ENCODE measurements around the gene CA14.

Gene CA14

DNA sequence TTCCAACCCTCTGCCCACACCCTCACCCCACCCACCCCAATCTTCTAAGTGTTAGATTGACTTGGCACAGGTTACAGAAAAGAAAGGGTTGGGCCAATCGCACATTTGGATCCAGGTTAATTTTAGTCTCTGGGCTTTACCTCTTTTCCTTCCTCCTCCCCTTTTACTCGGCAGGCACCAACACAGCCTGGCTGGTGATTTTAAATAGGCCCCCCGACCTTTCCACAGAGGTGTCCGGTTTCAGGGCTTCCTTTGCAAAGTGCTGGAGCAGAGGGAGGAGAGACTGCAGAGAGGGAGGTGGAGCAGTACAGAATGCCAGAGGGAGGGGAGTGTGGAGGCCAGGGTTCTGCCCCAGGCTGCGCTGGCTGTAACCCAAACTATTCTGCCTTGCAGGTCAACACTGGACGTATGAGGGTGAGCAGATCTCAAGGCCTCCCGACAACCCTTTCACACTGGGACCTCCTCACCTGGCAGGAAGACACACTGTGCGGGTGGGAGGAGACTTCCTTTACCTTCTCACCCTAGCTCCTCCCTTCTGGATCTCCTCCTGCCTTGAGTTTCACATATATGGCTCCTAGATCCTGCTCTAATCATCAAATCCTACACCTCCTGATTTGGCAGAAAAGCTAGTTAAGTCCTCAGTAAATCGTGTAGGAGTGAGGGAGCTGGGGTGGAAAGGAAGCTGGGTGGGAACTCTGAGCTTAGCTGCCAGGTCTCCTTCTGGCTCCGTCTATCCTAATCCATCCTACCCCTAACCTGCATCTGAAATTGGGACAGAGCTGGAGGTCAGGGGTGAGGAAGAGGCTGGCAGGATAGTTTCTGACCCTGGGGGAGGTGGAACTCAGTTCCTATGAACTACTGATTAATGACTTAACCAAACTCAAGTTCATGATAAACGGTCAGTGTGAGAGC is 2.4 kb downstream of the CA14 start:
- H3K27me3 Mint-ChIP-seq = peaks cover 33% of the 10 kb centered on the region
- no peak overlapping the region for H3K27ac Mint-ChIP-seq
- H3K4me1 Mint-ChIP-seq (ENCODE audit: low read depth) = peaks cover 16% of the 10 kb centered on the region
- H3K4me3 Mint-ChIP-seq = no peak overlapping the region
- peaks cover 6% of the 10 kb centered on the region for H3K36me3 Mint-ChIP-seq (ENCODE audit: low read depth)
- H3K9me3 Mint-ChIP-seq = no peaks in the 10 kb centered on the region

- Mint-ChIP-seq H3K27ac (no peak overlapping the region), H3K27me3 (peaks cover 28% of the 10 kb centered on the region)
Measured at GRCh38 chr1:150261367-150261766, 3.8 kb downstream of the CA14 start.

GRCh38 chr1:150262388-150263320 is 5.1 kb downstream of the CA14 start:
- Mint-ChIP-seq H3K36me3 (ENCODE audit: low read depth) (peaks cover 21% of the 10 kb centered on the region), H3K9me3 (no peaks in the 10 kb centered on the region), H3K27ac (no peak overlapping the region), H3K4me3 (no peak overlapping the region), H3K27me3 (peaks cover 15% of the 10 kb centered on the region), H3K4me1 (ENCODE audit: low read depth) (peaks cover 11% of the 10 kb centered on the region)

More at GRCh38 chr1:150261367-150261766, 3.8 kb downstream of the CA14 start:
- Mint-ChIP-seq H3K4me1 (ENCODE audit: low read depth) (peaks cover 5% of the 10 kb centered on the region), H3K36me3 (ENCODE audit: low read depth) (peaks cover 12% of the 10 kb centered on the region), H3K4me3 (no peak overlapping the region), H3K9me3 (no peaks in the 10 kb centered on the region)

- no peak overlapping the region for H3K27ac Mint-ChIP-seq
- peaks cover 8% of the 10 kb centered on the region for H3K27me3 Mint-ChIP-seq
- no peaks in the 10 kb centered on the region for H3K9me3 Mint-ChIP-seq
- no peak overlapping the region for H3K4me3 Mint-ChIP-seq
- peaks cover 26% of the 10 kb centered on the region for H3K36me3 Mint-ChIP-seq (ENCODE audit: low read depth)
- H3K4me1 Mint-ChIP-seq (ENCODE audit: low read depth) = peaks cover 17% of the 10 kb centered on the region
Measured at GRCh38 chr1:150263549-150263948, 6.0 kb downstream of the CA14 start.

DNA sequence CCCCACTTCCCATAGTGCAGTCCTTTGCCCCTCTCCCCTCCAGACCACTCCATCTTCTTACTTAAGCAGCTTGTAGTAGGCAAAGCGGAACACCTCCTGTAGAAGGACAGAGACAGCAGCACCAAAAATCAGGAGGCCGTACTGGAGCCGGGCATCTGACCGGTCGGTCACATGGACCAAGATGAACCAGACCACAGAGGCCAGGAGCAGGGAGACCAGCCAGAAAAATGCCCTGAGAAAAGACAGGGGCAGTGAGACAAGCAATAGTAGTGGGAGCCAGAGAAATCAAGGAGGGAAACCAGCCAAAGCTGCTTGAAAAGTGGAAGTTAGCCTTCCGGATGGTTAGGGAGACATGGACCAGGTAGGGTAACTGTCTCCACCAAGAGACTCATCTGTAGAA is 10.3 kb downstream of the CA14 start:
- Mint-ChIP-seq H3K9me3 (no peaks in the 10 kb centered on the region), H3K36me3 (ENCODE audit: low read depth) (peaks cover 28% of the 10 kb centered on the region), H3K27ac (peak overlapping the region; percentile 97), H3K4me1 (ENCODE audit: low read depth) (peaks cover 29% of the 10 kb centered on the region), H3K4me3 (peak overlapping the region; percentile 97), H3K27me3 (no peaks in the 10 kb centered on the region)

DNA sequence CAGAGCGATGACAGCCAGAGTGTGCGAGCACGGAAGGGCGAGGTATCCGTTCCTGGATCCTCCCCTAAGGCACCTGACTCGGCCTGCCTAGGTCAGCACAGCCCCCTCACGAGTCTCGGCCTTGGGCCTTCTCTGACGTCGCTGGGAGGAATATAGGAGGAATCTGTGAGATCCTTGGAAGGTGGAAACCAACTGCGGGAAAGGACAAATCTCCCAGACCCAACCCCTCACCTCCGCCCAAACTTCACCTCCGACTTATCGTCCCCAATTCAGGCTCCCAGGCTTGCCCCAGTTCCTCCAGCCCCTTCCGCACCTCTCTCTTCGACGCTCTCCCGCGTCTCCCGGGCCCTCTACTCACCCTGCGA is 10.7 kb downstream of the CA14 start:
- no peaks in the 10 kb centered on the region for H3K27me3 Mint-ChIP-seq
- H3K9me3 Mint-ChIP-seq = no peaks in the 10 kb centered on the region
- peaks cover 28% of the 10 kb centered on the region for H3K36me3 Mint-ChIP-seq (ENCODE audit: low read depth)
- H3K4me3 Mint-ChIP-seq = peak overlapping the region; percentile 97
- peak overlapping the region; percentile 97 for H3K27ac Mint-ChIP-seq
- H3K4me1 Mint-ChIP-seq (ENCODE audit: low read depth) = peaks cover 29% of the 10 kb centered on the region

DNA sequence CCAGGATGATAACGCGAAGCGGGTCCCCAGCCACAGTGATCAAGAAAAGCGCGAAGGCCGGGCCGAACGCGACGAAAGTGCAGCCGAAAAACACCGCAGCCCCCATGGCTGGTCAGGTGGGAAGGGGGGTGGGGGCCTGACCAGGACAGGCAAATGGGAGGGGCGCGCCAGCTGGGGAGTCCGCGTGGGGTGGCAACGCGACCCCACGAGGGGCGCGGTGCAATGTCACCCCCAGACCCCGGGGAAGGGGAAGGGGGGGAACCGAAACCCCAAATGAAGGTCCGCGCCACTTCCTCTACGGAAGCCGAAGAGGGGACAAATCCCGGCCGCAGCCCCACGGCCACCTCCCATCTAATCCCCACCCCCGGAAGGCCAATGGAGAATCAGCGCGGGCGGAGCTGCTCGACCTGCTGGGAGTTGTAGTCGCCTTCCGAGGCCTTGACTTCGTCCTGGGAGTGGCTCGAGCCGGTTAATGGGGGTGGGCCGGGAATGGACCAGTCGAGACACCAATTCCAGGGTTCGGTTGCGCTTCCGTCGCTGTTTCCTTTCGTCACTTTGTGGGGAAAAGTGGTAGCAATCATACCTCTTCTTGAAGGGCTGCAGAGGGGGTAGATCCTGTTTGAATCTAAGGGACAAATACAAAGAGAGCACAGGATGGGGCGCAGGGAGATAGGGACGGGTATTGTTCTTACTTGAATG is 11.3 kb downstream of the CA14 start, which contains the start of gene APH1A:
TSS of gene APH1A (minus strand) at position 312 of the 699 bp plus-strand sequence. CDS start at position 106, 206 bp downstream.
- H3K27me3 Mint-ChIP-seq = no peaks in the 10 kb centered on the region
- H3K27ac Mint-ChIP-seq = peak within 1 kb of the TSS; percentile 97
- H3K4me3 Mint-ChIP-seq = peak within 1 kb of the TSS; percentile 97
- H3K9me3 Mint-ChIP-seq = no peaks in the 10 kb centered on the region
- peaks cover 28% of the 10 kb centered on the region for H3K36me3 Mint-ChIP-seq (ENCODE audit: low read depth)
- peaks cover 29% of the 10 kb centered on the region for H3K4me1 Mint-ChIP-seq (ENCODE audit: low read depth)

DNA sequence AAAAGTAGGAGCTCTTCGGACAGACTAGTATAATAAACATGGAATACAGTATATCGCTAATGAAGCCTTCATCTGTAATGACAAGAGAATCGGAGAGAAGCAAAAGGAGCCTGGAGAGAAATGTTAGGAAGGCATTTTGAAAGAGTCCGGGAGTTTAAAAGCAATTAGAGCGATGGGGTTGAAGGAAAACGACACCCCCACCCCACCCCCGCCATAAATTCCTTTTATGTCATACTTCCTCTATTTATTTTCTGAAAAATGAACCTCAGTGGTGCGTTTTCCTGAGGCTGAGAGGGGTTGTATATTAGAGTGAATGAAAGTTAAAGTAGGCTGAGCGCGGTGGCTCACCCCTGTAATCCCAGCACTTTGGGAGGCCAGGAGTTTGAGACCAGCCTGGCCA is 11.9 kb downstream of the CA14 start:
- Mint-ChIP-seq H3K4me1 (ENCODE audit: low read depth) (peaks cover 29% of the 10 kb centered on the region), H3K4me3 (peak overlapping the region; percentile 97), H3K36me3 (ENCODE audit: low read depth) (peaks cover 26% of the 10 kb centered on the region)

GRCh38 chr1:150271291-150271959 is 13.9 kb downstream of the CA14 start:
- H3K36me3 Mint-ChIP-seq (ENCODE audit: low read depth) = peaks cover 15% of the 10 kb centered on the region
- no peak overlapping the region for H3K4me3 Mint-ChIP-seq

More for the DNA sequence above, 11.9 kb downstream of the CA14 start:
- no peaks in the 10 kb centered on the region for H3K9me3 Mint-ChIP-seq
- no peaks in the 10 kb centered on the region for H3K27me3 Mint-ChIP-seq
- H3K27ac Mint-ChIP-seq = peak overlapping the region; percentile 97

DNA sequence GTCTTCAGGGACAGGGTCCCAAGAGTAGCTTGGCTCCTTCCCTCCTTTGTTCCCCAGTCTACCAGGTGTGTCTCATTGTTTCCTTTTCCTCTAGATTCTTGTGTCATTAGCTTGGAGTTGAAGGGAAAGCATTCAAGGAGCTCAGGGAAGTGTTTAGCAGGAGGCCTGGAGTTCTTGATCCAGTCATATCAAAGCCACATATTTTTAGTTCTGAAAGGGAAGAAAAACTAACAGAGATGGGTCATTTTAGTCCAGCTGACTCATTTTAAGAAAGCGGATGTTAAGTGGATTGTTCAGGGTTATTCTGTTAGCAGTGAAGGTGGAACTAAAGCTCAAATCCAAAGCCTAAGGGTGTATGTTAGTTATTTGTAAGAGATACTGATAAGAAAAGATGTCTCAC is 15.7 kb downstream of the CA14 start:
- H3K4me3 Mint-ChIP-seq = no peak overlapping the region
- peaks cover 12% of the 10 kb centered on the region for H3K4me1 Mint-ChIP-seq (ENCODE audit: low read depth)
- no peaks in the 10 kb centered on the region for H3K9me3 Mint-ChIP-seq
- no peak overlapping the region for H3K27ac Mint-ChIP-seq
- no peaks in the 10 kb centered on the region for H3K27me3 Mint-ChIP-seq
- peaks cover 4% of the 10 kb centered on the region for H3K36me3 Mint-ChIP-seq (ENCODE audit: low read depth)

More at GRCh38 chr1:150271291-150271959, 13.9 kb downstream of the CA14 start:
- Mint-ChIP-seq H3K9me3 (no peaks in the 10 kb centered on the region), H3K27me3 (no peaks in the 10 kb centered on the region), H3K4me1 (ENCODE audit: low read depth) (peaks cover 29% of the 10 kb centered on the region), H3K27ac (no peak overlapping the region)

- Mint-ChIP-seq H3K36me3 (ENCODE audit: low read depth) (no peaks in the 10 kb centered on the region), H3K4me1 (ENCODE audit: low read depth) (peaks cover 32% of the 10 kb centered on the region), H3K27ac (no peak overlapping the region), H3K9me3 (no peaks in the 10 kb centered on the region), H3K27me3 (peaks cover 13% of the 10 kb centered on the region), H3K4me3 (no peak overlapping the region)
Measured at GRCh38 chr1:150280138-150280707, 22.6 kb downstream of the CA14 start.

GRCh38 chr1:150281221-150281757 is 23.7 kb downstream of the CA14 start:
- Mint-ChIP-seq H3K36me3 (ENCODE audit: low read depth) (no peaks in the 10 kb centered on the region), H3K27me3 (peaks cover 13% of the 10 kb centered on the region), H3K9me3 (no peaks in the 10 kb centered on the region), H3K4me3 (peak overlapping the region; percentile 82), H3K27ac (peak overlapping the region; percentile 93), H3K4me1 (ENCODE audit: low read depth) (peaks cover 32% of the 10 kb centered on the region)

DNA sequence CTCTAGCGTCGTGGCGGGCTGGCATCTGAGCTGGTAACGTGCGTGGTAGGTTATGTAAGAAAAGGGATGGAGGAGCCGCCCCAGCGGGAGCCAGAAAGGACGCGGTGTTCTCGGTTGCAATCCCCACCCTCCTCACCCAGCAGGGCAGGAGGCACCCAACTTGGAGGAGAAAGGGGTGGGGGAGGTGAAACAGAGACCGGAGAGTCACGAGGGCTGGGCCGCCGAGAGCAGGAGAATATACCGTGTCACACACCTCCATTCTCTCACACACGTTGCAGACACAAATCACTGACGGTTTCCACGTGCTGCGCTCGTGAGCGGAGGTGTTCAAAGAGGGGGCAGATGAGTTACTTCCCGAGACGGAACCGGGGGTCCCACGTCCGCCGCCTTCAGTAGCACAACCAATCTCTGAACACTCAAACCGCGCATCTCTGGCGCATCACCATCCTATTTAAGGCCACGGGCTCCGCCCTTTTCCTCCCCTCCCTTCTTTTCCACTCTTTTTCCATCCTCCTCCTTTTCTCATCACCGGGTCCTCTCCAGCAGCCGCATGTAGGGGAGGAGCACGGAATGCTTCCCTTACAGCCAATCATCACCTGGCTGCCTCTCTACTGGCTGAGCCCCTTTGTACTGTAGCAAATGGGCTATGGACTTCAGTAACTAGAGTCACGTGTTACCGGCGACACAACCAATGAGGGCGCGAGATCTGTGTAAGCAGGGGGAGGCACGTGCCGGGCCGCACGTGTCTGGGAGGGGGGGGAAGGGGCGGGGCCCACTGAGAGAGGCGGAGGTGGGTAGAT is 24.4 kb downstream of the CA14 start, which contains the start of gene CIART:
TSS of gene CIART (plus strand) at position 797 of the 800 bp plus-strand sequence. CDS start 714 bp downstream, outside the sequence.
- Mint-ChIP-seq H3K27me3 (peaks cover 13% of the 10 kb centered on the region), H3K27ac (peak within 1 kb of the TSS; percentile 93)

More for the DNA sequence above, 24.4 kb downstream of the CA14 start, which contains the start of gene CIART:
- Mint-ChIP-seq H3K9me3 (no peaks in the 10 kb centered on the region), H3K4me1 (ENCODE audit: low read depth) (peaks cover 32% of the 10 kb centered on the region), H3K4me3 (peak within 1 kb of the TSS; percentile 82), H3K36me3 (ENCODE audit: low read depth) (no peaks in the 10 kb centered on the region)

Measured in stimulated activated naive CD8-positive, alpha-beta T cell treated with anti-CD3 and anti-CD28 coated beads, Interleukin-15, Interleukin-2, amounts not matched to agents 100 ng/mL and 50 ng/mL, for 24 hours (primary cell).